Islet precursor cell (in vitro differentiated cells): ENCODE results near the gene GIGYF2.
"Not testable (repeated sequence)": the region's sequence is repeated elsewhere in the genome, so short reads cannot be mapped to it uniquely, and the experiment has no call there.

Experiments used
- DNase-seq: peaks from one replicate; pipeline ENCODE4 v3.0.0-alpha.2; 2018

GIGYF2 gene

DNA sequence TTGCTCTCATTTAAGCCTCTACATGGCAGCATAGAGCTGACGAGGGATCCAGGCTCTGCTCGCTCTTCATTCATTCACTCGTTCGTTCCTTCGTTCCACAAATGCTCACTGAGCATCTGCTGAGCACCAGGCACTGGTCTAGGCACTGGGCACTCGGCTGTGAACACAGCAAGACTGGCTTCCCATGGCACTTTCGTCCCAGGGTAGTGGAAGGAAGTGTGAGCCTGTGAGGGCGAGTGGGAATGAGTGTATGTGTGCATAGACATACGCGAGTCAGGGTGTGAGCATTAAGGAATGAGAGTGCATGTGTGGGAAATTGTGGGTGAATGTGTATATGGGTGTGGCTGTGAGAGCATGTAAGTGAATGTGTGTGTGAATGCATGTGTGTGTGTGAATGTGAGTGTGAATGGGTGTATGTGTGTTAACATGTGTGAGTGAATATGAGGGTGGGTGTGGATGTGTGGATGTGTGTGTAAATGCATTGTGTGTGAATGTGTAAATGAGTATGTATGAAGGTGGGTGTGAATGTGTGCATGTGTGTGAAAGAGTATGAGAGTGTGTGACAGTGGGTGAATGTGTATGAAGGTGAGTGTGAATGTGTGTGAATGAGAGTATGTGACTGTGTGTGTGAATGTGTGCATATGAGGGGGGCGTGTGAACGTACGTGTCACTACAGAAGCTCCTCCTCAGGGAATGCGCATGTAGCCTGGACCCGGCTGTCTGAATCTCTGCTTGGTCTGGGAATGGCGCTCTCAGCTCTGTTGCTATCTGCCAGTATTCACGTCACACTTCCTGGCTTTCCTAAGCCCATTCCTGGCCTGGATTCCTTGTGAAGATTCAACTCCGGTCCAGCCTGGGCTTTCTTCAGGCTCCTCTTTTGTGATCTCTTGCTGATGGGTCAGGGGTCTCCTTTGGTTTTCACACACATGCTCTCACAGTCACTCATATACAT, 201.7 kb downstream of the GIGYF2 start:
- no peak for DNase-seq

DNA sequence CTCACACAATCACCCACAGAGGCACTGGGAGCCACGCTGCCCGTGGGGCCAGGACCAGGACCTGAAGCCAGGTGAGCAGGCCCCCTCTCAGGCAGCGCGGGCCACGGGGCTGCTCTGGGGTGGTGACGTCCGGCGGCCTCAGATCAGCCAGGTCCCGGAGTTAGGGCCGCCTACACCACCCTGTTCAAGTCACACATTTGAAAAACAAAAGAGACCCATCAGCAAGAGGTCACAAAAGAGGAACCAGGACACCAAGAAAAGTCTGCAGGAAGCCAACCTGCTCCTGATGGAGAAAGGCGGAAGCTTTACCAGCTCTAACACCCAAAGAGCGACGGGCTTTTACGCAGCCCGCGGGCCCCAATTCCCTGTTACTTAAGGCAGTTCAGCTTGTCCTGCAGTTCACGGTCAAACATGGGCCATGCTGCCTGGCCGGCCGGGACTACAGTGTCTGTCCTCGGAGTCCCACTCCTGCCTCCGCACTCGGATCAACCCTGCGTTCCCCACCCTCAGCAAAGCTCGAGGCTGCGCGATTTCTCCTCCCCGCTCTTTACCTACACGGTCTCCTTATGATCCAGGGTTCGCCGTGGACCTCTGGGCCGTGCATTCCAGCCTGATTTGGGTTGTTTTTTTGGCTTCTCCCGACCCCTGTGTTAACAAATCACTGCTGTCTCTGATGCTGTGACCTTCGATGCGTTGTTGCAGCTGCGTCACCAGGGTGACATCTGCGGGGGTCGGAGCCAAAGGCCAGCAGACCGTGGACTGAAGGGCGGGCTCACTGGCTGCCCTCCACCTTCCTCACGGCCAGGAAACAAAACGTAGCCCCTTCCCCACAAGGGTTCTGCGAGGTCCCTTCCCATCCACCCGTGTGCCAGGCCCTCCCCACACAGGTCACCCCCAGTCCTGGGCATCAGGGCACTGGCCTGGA, 203.9 kb downstream of the GIGYF2 start:
- DNase-seq: no peak

DNA sequence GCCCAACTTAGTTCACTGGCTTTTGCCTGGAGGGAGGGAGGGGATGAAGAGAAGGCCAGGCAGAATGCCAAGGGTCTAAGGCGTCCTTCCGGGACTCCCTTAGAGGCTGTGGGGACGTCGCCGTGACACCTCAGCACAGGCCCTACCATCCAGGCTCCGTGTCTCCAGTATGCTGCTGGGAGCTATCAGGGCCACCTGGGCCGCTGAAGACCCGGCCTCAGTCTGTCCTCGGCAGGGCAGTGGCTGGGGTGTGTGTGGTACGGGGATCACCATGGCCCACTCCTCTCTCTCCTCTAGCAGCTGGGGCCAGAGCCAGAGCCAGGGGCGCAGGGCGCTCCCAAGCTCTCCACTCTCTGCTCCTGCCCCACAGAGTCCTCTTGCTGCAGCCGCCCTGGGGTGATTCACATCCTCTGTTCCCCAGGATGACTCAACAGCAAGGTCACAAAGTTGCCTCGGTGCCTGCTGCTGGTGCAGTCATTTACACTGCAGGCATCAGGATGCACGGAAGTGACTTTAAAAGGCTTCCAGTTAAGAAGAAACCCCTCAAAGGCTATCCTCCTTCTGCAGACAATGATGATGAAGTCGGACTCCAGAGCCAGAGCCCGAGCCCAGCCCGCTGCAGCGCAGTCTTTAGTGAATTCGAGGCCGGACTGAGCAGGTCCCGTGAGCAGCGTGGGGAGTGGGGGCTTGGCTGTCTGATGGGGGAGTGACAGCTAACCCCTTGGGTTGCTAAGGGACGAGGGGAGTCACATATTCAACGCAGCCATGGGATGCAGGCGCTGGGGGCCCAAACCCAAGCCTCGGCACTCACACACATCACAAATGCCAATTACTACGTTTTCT, 204.8 kb downstream of the GIGYF2 start:
- DNase-seq: peak; percentile 93

DNA sequence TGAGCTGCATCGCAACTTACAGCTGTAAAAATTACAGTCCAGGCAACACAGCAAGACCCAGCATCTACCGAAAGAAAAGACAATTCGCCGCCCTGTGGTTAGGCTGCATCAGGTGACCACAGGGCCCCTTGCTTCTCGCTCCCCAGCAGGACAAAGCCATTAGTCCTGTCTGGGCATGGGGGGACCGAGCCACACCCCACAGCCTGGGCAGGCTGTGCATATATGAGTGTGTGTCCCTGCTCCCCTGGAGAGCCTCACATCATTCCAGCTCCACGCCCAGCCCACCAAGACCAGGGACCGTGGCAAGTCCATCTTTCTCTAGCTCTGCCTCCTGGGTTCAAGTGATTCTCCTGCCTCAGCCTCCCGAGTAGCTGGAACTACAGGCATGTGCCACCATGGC, 206.9 kb downstream of the GIGYF2 start:
- DNase-seq: no peak

DNA sequence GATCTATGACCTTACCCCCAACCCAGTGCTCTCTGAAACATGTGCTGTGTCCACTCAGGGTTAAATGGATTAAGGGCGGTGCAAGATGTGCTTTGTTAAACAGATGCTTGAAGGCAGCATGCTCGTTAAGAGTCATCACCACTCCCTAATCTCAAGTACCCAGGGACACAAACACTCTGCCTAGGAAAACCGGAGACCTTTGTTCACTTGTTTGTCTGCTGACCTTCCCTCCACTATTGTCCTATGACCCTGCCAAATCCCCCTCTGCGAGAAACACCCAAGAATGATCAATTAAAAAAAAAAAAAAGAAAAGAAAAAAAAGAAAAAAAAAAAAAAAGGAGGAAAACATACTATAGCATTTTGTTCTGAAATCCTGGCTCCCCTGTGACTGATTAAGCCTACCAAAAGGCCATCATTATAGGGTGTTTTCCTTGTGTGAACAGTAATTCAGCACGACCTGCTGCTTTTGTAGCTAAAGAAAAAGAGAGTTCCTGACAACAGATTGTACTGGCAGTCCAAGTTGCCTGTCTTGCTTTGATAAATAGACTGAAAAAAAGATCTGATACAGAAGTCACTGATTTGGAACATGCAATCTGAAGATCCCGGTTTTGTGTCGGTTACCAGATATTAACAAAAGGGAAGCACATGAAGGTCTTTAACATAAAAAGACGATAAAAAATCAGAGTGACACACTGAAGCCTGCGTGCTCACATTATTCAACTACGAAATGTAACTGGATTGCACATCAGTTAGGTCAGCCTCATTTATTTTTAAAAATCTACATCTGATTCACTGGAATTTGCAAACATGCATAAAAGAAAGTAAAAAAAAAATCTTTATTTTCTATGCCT, 210.0 kb downstream of the GIGYF2 start:
- not testable (repeated sequence) for DNase-seq

DNA sequence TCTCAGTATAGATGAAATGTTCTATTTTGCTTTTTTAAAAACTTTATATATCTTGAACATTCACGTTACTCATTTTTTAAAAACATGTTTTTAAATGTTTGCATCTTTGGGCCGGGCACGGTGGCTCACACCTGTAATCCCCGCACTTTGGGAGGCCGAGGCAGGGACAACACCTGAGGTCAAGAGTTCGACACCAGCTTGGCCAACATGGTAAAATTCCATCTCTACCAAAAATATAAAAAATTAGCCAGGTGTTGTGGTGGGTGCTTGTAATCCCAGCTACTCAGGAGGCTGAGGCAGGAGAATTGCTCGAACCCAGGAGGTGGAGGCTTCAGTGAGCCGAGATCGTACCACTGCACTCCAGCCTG, 210.6 kb downstream of the GIGYF2 start:
- not testable (repeated sequence) for DNase-seq

DNA sequence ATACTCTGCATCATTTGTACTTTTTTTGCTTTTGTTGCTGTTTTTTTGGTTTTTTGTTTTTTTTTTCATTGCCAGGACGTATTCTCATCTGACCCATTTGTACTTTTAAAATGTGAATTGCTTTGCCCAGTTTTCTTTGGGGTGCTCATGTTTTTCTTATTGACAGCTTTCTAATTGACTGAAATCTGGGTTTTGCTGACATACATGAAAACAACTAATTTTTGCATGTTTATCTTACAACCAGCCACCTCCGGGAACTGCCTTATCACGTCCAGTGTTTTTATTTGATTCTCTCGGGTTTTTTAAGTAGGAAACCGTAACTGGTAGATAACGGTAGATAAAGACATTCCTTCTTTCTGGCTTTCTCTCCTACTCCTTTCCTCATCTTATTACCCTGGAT, 211.6 kb downstream of the GIGYF2 start:
- no peak for DNase-seq
